ENCODE measurements around the gene SLC25A13.

- no peak for TF ChIP-seq SNAPC5 (CRISPR knock-in tag; IDR thresholded peaks at IDR 0.05; ENCODE audit: borderline replicate concordance)
- TF ChIP-seq POLR2AphosphoS5 (IDR thresholded peaks at IDR 0.05; ENCODE audit: low read depth, low read length): no peak
- no peak for TF ChIP-seq JUNB (CRISPR knock-in tag; IDR thresholded peaks at IDR 0.05; ENCODE audit: borderline replicate concordance)
- TF ChIP-seq PRDM4 (CRISPR knock-in tag; IDR thresholded peaks at IDR 0.05; ENCODE audit: borderline replicate concordance): no peak
- TF ChIP-seq UBTF (CRISPR knock-in tag; IDR thresholded peaks at IDR 0.05): no peak
- no peak for TF ChIP-seq ZFX (CRISPR knock-in tag; IDR thresholded peaks at IDR 0.05; ENCODE audit: low read depth)
- TF ChIP-seq REST (IDR thresholded peaks at IDR 0.05; ENCODE audit: borderline replicate concordance in 1 of 2, low read depth in 1 of 2, low read length in 2 of 2): no peak
These were observed 186.7 kb downstream of the SLC25A13 start for GRCh38 chr7:96135241-96135640.
